K562 (cell line): ENCODE measurements around the gene KBTBD2.

Source experiments
- ARHGAP35 ChIP-seq: fragments of 450-650 bp; IDR thresholded peaks from 2 replicates; pipeline ENCODE4 v1.6.1; 2018; ENCODE audit not compliant: partially characterized antibody
- ARNT ChIP-seq, 2 experiments: fragments of 450-650 bp; IDR thresholded peaks; 2 replicates each; pipeline ENCODE4 v1.6.1; 2016; ENCODE audit warnings: mild to moderate bottlenecking in 1 of 2
- CTCF ChIP-seq, 3 experiments: IDR thresholded peaks in 2 of 3; conservative IDR thresholded peaks in 1 of 3; 2 replicates each; pipeline ENCODE4 v1.5.1; 2011 to 2012; ENCODE audit warnings: low read length in 3 of 3, mild to moderate bottlenecking in 3 of 3, control low read depth in 2 of 3, improper control_type of control experiment in 1 of 3, inconsistent platforms in 1 of 3, low read depth in 1 of 3, mixed read lengths in 1 of 3, moderate library complexity in 1 of 3; ENCODE audit not compliant: insufficient read depth in 2 of 3
- EP300 ChIP-seq: IDR thresholded peaks from 2 replicates; pipeline ENCODE4 v1.6.1; 2012; ENCODE audit warnings: low read length, improper control_type of control experiment
- ETV5 ChIP-seq: sonication (generic); formaldehyde crosslinking; IDR thresholded peaks from 2 replicates; pipeline ENCODE4 v1.4.0; 2020; ENCODE audit warnings: low read depth, mild to moderate bottlenecking, missing genetic modification reagents
- HNRNPL ChIP-seq: fragments of 200-400 bp; formaldehyde crosslinking; IDR thresholded peaks from 2 replicates; pipeline ENCODE4 v1.6.1; 2017; ENCODE audit warnings: low read depth, mild to moderate bottlenecking, low read length
- MXD1 ChIP-seq: fragments of 250-450 bp; sonication (Bioruptor Pico); IDR thresholded peaks from 2 replicates; pipeline ENCODE4 v1.8.0; 2021; ENCODE audit warnings: borderline replicate concordance, mild to moderate bottlenecking, moderate library complexity; ENCODE audit not compliant: poor library complexity, severe bottlenecking
- NFIC ChIP-seq: fragments of 450-650 bp; IDR thresholded peaks from 2 replicates; pipeline ENCODE4 v1.6.1; 2017; ENCODE audit warnings: mild to moderate bottlenecking, inconsistent platforms
- STAT5B ChIP-seq: fragments of 250-450 bp; sonication (Bioruptor Pico); IDR thresholded peaks from 2 replicates; pipeline ENCODE4 v1.8.0; 2021; ENCODE audit warnings: mild to moderate bottlenecking, inconsistent platforms
- ZFP36 ChIP-seq: fragments of 150-350 bp; IDR thresholded peaks from 2 replicates; pipeline ENCODE4 v1.6.1; 2018; ENCODE audit warnings: low read length, low read depth; ENCODE audit not compliant: partially characterized antibody
- ZNF280A ChIP-seq: fragments of 450-650 bp; IDR thresholded peaks from 2 replicates; pipeline ENCODE4 v1.6.1; 2018; ENCODE audit warnings: mild to moderate bottlenecking, low read depth; ENCODE audit not compliant: partially characterized antibody

- TF ChIP-seq ARHGAP35 (no peak), ARNT (IDR thresholded peaks at IDR 0.05) (no peak), MXD1 (no peak), EP300 (no peak), STAT5B (CRISPR knock-in tag) (no peak), ZFP36 (no peak), NFIC (no peak), ETV5 (CRISPR knock-in tag) (no peak), CTCF (IDR thresholded peaks at IDR 0.05 in 2 of 3, conservative IDR thresholded peaks at IDR 0.05 in 1 of 3; ENCODE audit: insufficient read depth in 2 of 3, low read depth in 1 of 3, low read length in 3 of 3) (no peak), HNRNPL (no peak), ZNF280A (no peak)
These were observed 38.0 kb upstream of the KBTBD2 start for GRCh38 chr7:32929430-32930143.
